Skeletal muscle tissue (tissue), 4 donors: ENCODE measurements around the gene SFT2D3. TPM values are rescaled to one million over a fixed set of nuclear protein-coding genes. Genes with fewer than 3 reads are reported as not detected.

Experiments used
- H3K27ac ChIP-seq: one replicate; pipeline ENCODE4 v1.7.0; 2013; ENCODE audit warnings: mild to moderate bottlenecking, low read depth, low read length, inconsistent platforms
- H3K27me3 ChIP-seq, 3 donors: one replicate each; pipeline ENCODE4 v1.7.0; 2013; ENCODE audit warnings: low read length in 3 of 3; ENCODE audit not compliant: control insufficient read depth in 3 of 3, insufficient read depth in 3 of 3
- H3K36me3 ChIP-seq, 3 donors: one replicate each; pipeline ENCODE4 v1.7.0; 2013; ENCODE audit warnings: low read length in 3 of 3; ENCODE audit not compliant: control insufficient read depth in 3 of 3, insufficient read depth in 3 of 3
- H3K4me1 ChIP-seq, 3 donors: one replicate each; pipeline ENCODE4 v1.7.0; 2013; ENCODE audit warnings: low read length in 3 of 3, mild to moderate bottlenecking in 3 of 3; ENCODE audit not compliant: control insufficient read depth in 3 of 3, insufficient read depth in 3 of 3
- H3K4me3 ChIP-seq, 3 donors: one replicate each; pipeline ENCODE4 v1.7.0; 2013; ENCODE audit warnings: low read length in 3 of 3
- H3K9ac ChIP-seq, 3 donors: one replicate each; pipeline ENCODE4 v1.7.0; 2013; ENCODE audit warnings: low read length in 3 of 3, mild to moderate bottlenecking in 3 of 3, moderate library complexity in 2 of 3, low read depth in 1 of 3
- H3K9me3 ChIP-seq, 3 donors: one replicate each; pipeline ENCODE4 v1.7.0; 2013; ENCODE audit warnings: low read length in 3 of 3; ENCODE audit not compliant: control insufficient read depth in 3 of 3
- total RNA-seq: library from RNA; depleted of rRNA; stranded (reverse); fragments of >200 nt; gene quantifications from one replicate; pipeline ENCODE4 v1.2.3, GENCODE V29; 2014
- donor health status: Osteomylitis.

The SFT2D3 gene
- total RNA-seq, 1 donor from 2014 or later, result 7.8 TPM

DNA sequence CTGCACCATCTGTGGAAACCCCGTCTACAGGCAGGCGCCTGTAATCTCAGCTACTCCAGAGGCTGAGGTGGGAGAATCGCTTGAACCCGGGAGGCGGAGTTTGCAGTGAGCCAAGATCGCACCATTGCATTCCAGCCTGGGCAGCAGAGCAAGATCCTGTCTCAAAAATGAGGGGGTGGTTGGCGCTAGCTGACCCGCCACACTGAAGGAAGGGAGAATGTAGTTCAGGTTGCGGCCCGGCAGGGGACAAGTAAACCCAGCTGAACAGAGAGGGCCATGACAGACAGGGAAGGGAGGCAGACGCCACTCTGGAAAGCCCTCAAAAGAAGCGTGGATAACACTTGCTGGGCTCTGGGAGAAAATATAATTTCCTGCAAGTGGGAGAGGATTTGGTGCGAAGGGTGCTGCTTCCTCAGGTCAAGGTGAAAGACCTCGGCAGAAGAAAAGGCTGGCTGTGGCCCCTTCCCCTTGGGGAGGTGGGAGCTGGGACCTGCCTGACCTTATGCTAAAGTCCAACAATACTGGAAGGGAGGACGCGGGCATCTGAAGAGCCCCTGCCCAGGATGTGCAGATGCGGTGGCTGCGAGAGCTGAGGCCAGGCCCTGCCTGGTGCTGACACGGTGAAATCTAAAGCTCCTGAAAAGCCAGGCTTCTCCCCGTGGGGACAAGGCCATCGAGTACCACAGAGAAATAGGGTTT is 3.7 kb upstream of the SFT2D3 start:
- Histone ChIP-seq H3K36me3 (no peaks in the 10 kb centered on the region), H3K27me3 (no peaks in the 10 kb centered on the region)

GRCh38 chr2:127698553-127699355 is 2.5 kb upstream of the SFT2D3 start:
- H3K9me3 ChIP-seq, result no peaks in the 10 kb centered on the region
- peaks cover 17 to 22% (median 21%) of the 10 kb centered on the region in 3 donors for H3K4me1 ChIP-seq
- H3K36me3 ChIP-seq, result peaks cover 0 to 4% (median 0%) of the 10 kb centered on the region in 3 donors
- H3K27ac ChIP-seq, result no peak overlapping the region
- H3K9ac ChIP-seq, result no peak overlapping the region
- H3K4me3 ChIP-seq, result no peak overlapping the region
- no peaks in the 10 kb centered on the region for H3K27me3 ChIP-seq

More for the DNA sequence above, 3.7 kb upstream of the SFT2D3 start:
- no peak overlapping the region for H3K4me3 ChIP-seq
- no peak overlapping the region for H3K27ac ChIP-seq
- H3K9me3 ChIP-seq, result no peaks in the 10 kb centered on the region
- peaks cover 11 to 13% (median 11%) of the 10 kb centered on the region in 3 donors for H3K4me1 ChIP-seq
- H3K9ac ChIP-seq, result no peak overlapping the region

GRCh38 chr2:127700527-127701192 is 637 bp upstream of the SFT2D3 start:
- H3K36me3 ChIP-seq, result peaks cover 0 to 12% (median 0%) of the 10 kb centered on the region in 3 donors
- H3K27ac ChIP-seq, result peak overlapping the region; percentile 79
- H3K9me3 ChIP-seq, result no peaks in the 10 kb centered on the region
- H3K4me3 ChIP-seq, result peak overlapping the region; percentile 72 to 80 (median 78)
- H3K9ac ChIP-seq, result peak overlapping the region; percentile 69 to 98 (median 88)
- no peaks in the 10 kb centered on the region for H3K27me3 ChIP-seq
- H3K4me1 ChIP-seq, result peaks cover 21 to 31% (median 27%) of the 10 kb centered on the region in 3 donors

- no peaks in the 10 kb centered on the region for H3K27me3 ChIP-seq
- no peaks in the 10 kb centered on the region for H3K9me3 ChIP-seq
- peaks cover 4 to 19% (median 8%) of the 10 kb centered on the region in 3 donors for H3K36me3 ChIP-seq
- peak overlapping the region; percentile 79 for H3K27ac ChIP-seq
- peaks cover 21 to 31% (median 25%) of the 10 kb centered on the region in 3 donors for H3K4me1 ChIP-seq
- peak overlapping the region; percentile 75 to 98 (median 88) for H3K9ac ChIP-seq
- H3K4me3 ChIP-seq, result peak overlapping the region; percentile 72 to 81 (median 78)
Measured at GRCh38 chr2:127701651-127702394, 526 bp downstream of the SFT2D3 start.

DNA sequence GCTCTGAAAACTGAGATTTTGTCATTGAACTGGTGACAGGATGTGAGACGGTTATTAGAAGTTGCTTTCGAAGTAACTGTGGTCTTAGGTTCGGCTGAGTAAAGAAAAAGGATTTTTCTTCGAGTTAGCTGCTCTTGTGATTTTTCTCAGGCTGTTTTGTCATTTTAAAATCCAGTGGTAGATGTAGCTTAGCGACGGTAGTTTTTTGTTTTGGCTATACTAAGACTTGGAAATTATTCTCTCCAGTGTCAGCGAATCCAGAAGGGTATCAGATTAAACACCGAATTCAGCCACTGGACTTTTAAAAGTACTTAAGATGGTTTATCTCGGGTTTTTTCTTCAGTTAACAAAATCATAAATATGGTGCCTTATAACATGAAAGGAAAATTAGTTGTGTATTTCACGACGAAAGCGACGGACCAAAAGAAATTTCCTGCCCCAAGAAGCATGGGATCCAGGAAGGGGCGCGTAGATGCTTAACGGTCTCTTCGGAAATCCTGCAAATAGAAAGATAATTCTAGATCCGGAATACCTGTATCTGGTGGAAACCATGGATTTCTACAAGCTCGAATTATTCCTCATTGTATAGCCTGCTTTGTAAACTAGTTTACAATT is 1.2 kb downstream of the SFT2D3 start:
- peak overlapping the region; percentile 72 to 81 (median 78) for H3K4me3 ChIP-seq
- H3K27ac ChIP-seq, result peak overlapping the region; percentile 79
- no peaks in the 10 kb centered on the region for H3K27me3 ChIP-seq
- peaks cover 7 to 23% (median 8%) of the 10 kb centered on the region in 3 donors for H3K36me3 ChIP-seq
- H3K9me3 ChIP-seq, result no peaks in the 10 kb centered on the region
- peak overlapping the region; percentile 75 to 98 (median 88) for H3K9ac ChIP-seq
- peaks cover 21 to 31% (median 25%) of the 10 kb centered on the region in 3 donors for H3K4me1 ChIP-seq

GRCh38 chr2:127703282-127703681 is 2.0 kb downstream of the SFT2D3 start:
- Histone ChIP-seq H3K27me3 (no peaks in the 10 kb centered on the region), H3K36me3 (peaks cover 12 to 27% (median 15%) of the 10 kb centered on the region in 3 donors), H3K4me3 (peak overlapping the region in 2 of 3 donors; percentile 25 to 72), H3K9me3 (no peaks in the 10 kb centered on the region), H3K4me1 (peaks cover 23 to 31% (median 25%) of the 10 kb centered on the region in 3 donors), H3K9ac (no peak overlapping the region), H3K27ac (no peak overlapping the region)

GRCh38 chr2:127704641-127705390 is 3.5 kb downstream of the SFT2D3 start:
- H3K4me3 ChIP-seq, result no peak overlapping the region
- peaks cover 26 to 41% (median 29%) of the 10 kb centered on the region in 3 donors for H3K36me3 ChIP-seq
- H3K27me3 ChIP-seq, result no peaks in the 10 kb centered on the region
- no peaks in the 10 kb centered on the region for H3K9me3 ChIP-seq
- H3K9ac ChIP-seq, result no peak overlapping the region
- H3K27ac ChIP-seq, result no peak overlapping the region
- H3K4me1 ChIP-seq, result peaks cover 23 to 31% (median 26%) of the 10 kb centered on the region in 3 donors

DNA sequence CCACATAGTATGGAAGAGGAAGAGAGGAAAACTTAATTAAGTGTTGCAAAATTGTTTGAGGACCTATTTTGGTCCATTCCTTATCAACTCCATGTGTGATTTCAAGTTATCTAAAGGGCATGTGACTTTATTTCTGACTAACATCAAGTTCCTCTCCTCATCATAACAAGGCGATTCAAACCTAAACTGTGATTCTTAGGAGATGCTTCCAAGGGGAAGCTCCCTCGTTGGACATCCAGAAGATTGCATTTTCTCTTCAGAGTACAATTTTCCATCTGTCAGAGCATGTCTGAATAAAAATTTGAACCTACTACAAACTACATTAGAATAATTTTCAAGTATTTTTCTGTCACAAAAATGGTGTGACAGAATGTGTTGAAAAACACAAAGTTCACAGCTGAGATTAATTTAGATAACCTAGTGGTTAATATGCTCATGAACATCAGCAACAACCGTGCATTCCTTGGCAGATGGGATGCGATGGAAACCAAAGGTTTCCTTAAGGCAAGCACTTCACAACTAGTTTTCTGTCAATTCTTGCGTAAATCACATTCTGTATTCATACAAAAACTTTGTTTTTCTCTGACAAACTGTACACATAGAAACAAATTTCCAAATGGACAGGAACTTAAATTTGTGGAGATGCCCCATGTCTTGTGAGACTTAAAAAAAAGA is 4.2 kb downstream of the SFT2D3 start:
- Histone ChIP-seq H3K9ac (no peak overlapping the region), H3K4me3 (no peak overlapping the region), H3K27ac (no peak overlapping the region), H3K36me3 (peaks cover 32 to 47% (median 34%) of the 10 kb centered on the region in 3 donors), H3K4me1 (peaks cover 19 to 26% (median 26%) of the 10 kb centered on the region in 3 donors), H3K9me3 (no peaks in the 10 kb centered on the region), H3K27me3 (no peaks in the 10 kb centered on the region)
